CD4-positive, alpha-beta memory T cell (primary cell): ENCODE data around the gene ADAMTS19. TPM values are rescaled to one million over a fixed set of nuclear protein-coding genes. Genes with fewer than 3 reads are reported as not detected.

Experiments
- CTCF ChIA-PET: fragments of 350-600 bp; sonication (Branson Sonifier 250); formaldehyde crosslinking; loops from one replicate; lab custom pipeline; 2021; ENCODE audit warnings: inconsistent platforms; ENCODE audit not compliant: partially characterized antibody; lab: Charles Lee
- POLR2A ChIA-PET: fragments of 350-600 bp; sonication (Branson Sonifier 250); formaldehyde crosslinking; loops from one replicate; lab custom pipeline; 2021; ENCODE audit not compliant: partially characterized antibody; lab: Charles Lee
- DNase-seq, 5 donors: peaks; one replicate each; pipeline versions ENCODE4 v3.0.0 to v3.0.0-alpha.2; 2020 to 2022; ENCODE audit warnings: mixed read lengths in 1 of 5
- H3K27ac ChIP-seq: one replicate; pipeline ENCODE4 v1.7.0; 2013; ENCODE audit warnings: low read depth, low read length
- H3K27me3 ChIP-seq: 2 replicates; pipeline ENCODE4 v1.7.0; 2013; ENCODE audit warnings: mild to moderate bottlenecking, low read length, moderate library complexity; ENCODE audit not compliant: insufficient read depth
- H3K36me3 ChIP-seq: 2 replicates; pipeline ENCODE4 v1.7.0; 2013; ENCODE audit warnings: mild to moderate bottlenecking, low read length, moderate library complexity; ENCODE audit not compliant: insufficient read depth
- H3K4me1 ChIP-seq: 2 replicates; pipeline ENCODE4 v1.7.0; 2013; ENCODE audit warnings: mild to moderate bottlenecking, low read length, moderate library complexity; ENCODE audit not compliant: insufficient read depth
- H3K4me3 ChIP-seq, 2 donors: one replicate each; pipeline ENCODE4 v1.7.0; 2013; ENCODE audit warnings: low read length in 2 of 2, mild to moderate bottlenecking in 1 of 2
- H3K9me3 ChIP-seq, 2 donors: one replicate each; pipeline ENCODE4 v1.7.0; 2013; ENCODE audit warnings: low read length in 2 of 2, control low read depth in 1 of 2; ENCODE audit not compliant: control insufficient read depth in 1 of 2
- H3K27ac Mint-ChIP-seq, 7 donors: one replicate each; pipeline ENCODE4 v1.8.0; 2020 to 2021; ENCODE audit warnings: mixed read lengths in 7 of 7, mild to moderate bottlenecking in 6 of 7, inconsistent platforms in 3 of 7, moderate library complexity in 3 of 7
- H3K27me3 Mint-ChIP-seq, 2 donors: one replicate each; pipeline ENCODE4 v1.8.0; 2020 to 2021; ENCODE audit warnings: mixed read lengths in 2 of 2
- H3K36me3 Mint-ChIP-seq, 2 donors: one replicate each; pipeline ENCODE4 v1.8.0; 2020 to 2021; ENCODE audit warnings: mixed read lengths in 2 of 2, inconsistent platforms in 1 of 2, mild to moderate bottlenecking in 1 of 2
- H3K4me1 Mint-ChIP-seq, 4 donors: one replicate each; pipeline ENCODE4 v1.8.0; 2020 to 2021; ENCODE audit warnings: mixed read lengths in 4 of 4, mild to moderate bottlenecking in 1 of 4
- H3K4me3 Mint-ChIP-seq, 8 donors: one replicate each; pipeline ENCODE4 v1.8.0; 2020 to 2021; ENCODE audit warnings: mixed read lengths in 8 of 8, mild to moderate bottlenecking in 7 of 8, moderate library complexity in 6 of 8, inconsistent platforms in 3 of 8
- H3K9me3 Mint-ChIP-seq, 8 donors: one replicate each; pipeline ENCODE4 v1.8.0; 2020 to 2021; ENCODE audit warnings: mixed read lengths in 8 of 8, mild to moderate bottlenecking in 5 of 8, inconsistent platforms in 3 of 8, moderate library complexity in 1 of 8
- intact Hi-C: fragments of 100-400 bp; cut with micrococcal nuclease; formaldehyde crosslinking; loops from one replicate; pipeline ENCODE4 v1.15.1; 2023
- polyA plus RNA-seq, 2 donors: library from polyadenylated mRNA; unstranded; fragments of 300-500 nt; fragmentation: Illumina TruSeq; gene quantifications; one replicate each; pipeline ENCODE4 v1.2.3, GENCODE V29; 2021
- total RNA-seq, 2 experiments: library from RNA; stranded (reverse); gene quantifications; one replicate each; pipeline ENCODE4 v1.2.3, GENCODE V29; 2021

The ADAMTS19 gene, protein sequence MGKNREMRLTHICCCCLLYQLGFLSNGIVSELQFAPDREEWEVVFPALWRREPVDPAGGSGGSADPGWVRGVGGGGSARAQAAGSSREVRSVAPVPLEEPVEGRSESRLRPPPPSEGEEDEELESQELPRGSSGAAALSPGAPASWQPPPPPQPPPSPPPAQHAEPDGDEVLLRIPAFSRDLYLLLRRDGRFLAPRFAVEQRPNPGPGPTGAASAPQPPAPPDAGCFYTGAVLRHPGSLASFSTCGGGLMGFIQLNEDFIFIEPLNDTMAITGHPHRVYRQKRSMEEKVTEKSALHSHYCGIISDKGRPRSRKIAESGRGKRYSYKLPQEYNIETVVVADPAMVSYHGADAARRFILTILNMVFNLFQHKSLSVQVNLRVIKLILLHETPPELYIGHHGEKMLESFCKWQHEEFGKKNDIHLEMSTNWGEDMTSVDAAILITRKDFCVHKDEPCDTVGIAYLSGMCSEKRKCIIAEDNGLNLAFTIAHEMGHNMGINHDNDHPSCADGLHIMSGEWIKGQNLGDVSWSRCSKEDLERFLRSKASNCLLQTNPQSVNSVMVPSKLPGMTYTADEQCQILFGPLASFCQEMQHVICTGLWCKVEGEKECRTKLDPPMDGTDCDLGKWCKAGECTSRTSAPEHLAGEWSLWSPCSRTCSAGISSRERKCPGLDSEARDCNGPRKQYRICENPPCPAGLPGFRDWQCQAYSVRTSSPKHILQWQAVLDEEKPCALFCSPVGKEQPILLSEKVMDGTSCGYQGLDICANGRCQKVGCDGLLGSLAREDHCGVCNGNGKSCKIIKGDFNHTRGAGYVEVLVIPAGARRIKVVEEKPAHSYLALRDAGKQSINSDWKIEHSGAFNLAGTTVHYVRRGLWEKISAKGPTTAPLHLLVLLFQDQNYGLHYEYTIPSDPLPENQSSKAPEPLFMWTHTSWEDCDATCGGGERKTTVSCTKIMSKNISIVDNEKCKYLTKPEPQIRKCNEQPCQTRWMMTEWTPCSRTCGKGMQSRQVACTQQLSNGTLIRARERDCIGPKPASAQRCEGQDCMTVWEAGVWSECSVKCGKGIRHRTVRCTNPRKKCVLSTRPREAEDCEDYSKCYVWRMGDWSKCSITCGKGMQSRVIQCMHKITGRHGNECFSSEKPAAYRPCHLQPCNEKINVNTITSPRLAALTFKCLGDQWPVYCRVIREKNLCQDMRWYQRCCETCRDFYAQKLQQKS
- not detected for total RNA-seq
- polyA plus RNA-seq, result not detected

GRCh38 chr5:129459777-129460671 lies at the start of gene ADAMTS19:
ADAMTS19 (plus strand) TSS chr5:129460298; CDS start chr5:129460392, 94 bp downstream.
- Mint-ChIP-seq H3K36me3 (peaks cover 0 to 8% of the 10 kb centered on the region in 2 donors), H3K4me3 (peak within 1 kb of the TSS in 4 of 8 donors; percentile 26 to 58 (median 35)), H3K27ac (no peak within 1 kb of the TSS), H3K4me1 (peaks cover 6 to 15% (median 9%) of the 10 kb centered on the region in 4 donors), H3K27me3 (peaks cover 22 to 27% of the 10 kb centered on the region in 2 donors), H3K9me3 (peaks cover 0 to 9% (median 3%) of the 10 kb centered on the region in 8 donors)
- Histone ChIP-seq H3K27me3 (no peaks in the 10 kb centered on the region), H3K36me3 (no peaks in the 10 kb centered on the region), H3K27ac (no peak within 1 kb of the TSS), H3K4me3 (no peak within 1 kb of the TSS), H3K9me3 (no peaks in the 10 kb centered on the region), H3K4me1 (no peaks in the 10 kb centered on the region)
- intact Hi-C loops, result no loop called here
- POLR2A ChIA-PET, result no interaction called here
- DNase-seq, result no peak
- CTCF ChIA-PET, result no interaction called here

DNA sequence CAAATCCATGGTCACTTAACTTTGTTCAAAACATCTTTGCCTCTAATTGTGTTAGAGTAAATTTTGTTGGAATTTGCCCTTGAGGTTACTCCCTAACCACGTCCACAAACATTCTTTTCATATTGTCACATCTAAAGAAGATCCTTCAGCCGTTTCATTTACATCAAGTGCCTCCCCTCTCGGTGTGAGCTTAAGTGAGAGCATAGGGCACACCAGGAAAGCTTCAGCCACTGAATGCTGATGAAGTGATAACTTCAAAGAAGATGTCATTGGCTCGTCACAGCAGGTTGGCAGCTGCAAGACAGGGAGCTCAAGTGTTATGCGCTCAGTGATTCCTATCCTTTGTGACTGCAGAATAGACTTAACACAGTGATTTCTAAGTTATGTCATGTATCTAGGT lies 49.6 kb upstream of the ADAMTS19 start:
- peaks cover 3 to 24% (median 10%) of the 10 kb centered on the region in 8 donors for H3K9me3 Mint-ChIP-seq
- Histone ChIP-seq H3K36me3 (no peaks in the 10 kb centered on the region), H3K27ac (no peak overlapping the region), H3K4me1 (no peaks in the 10 kb centered on the region), H3K4me3 (no peak overlapping the region), H3K27me3 (no peaks in the 10 kb centered on the region), H3K9me3 (no peaks in the 10 kb centered on the region)
- no peaks in the 10 kb centered on the region for H3K36me3 Mint-ChIP-seq
- POLR2A ChIA-PET, result no interaction called here
- DNase-seq, result no peak
- H3K27me3 Mint-ChIP-seq, result no peaks in the 10 kb centered on the region
- H3K4me3 Mint-ChIP-seq, result no peak overlapping the region
- intact Hi-C loops, result no loop called here
- H3K27ac Mint-ChIP-seq, result no peak overlapping the region
- CTCF ChIA-PET, result no interaction called here
- H3K4me1 Mint-ChIP-seq, result no peaks in the 10 kb centered on the region

- Histone ChIP-seq H3K9me3 (no peaks in the 10 kb centered on the region), H3K4me1 (no peaks in the 10 kb centered on the region), H3K4me3 (no peak overlapping the region), H3K27me3 (no peaks in the 10 kb centered on the region), H3K27ac (no peak overlapping the region), H3K36me3 (no peaks in the 10 kb centered on the region)
- no peaks in the 10 kb centered on the region for H3K4me1 Mint-ChIP-seq
- H3K27ac Mint-ChIP-seq, result no peak overlapping the region
- H3K36me3 Mint-ChIP-seq, result no peaks in the 10 kb centered on the region
- peaks cover 3 to 29% (median 13%) of the 10 kb centered on the region in 8 donors for H3K9me3 Mint-ChIP-seq
- no peak overlapping the region for H3K4me3 Mint-ChIP-seq
- H3K27me3 Mint-ChIP-seq, result no peaks in the 10 kb centered on the region
- intact Hi-C loops, result no loop called here
- ChIA-PET POLR2A (no interaction called here), CTCF (no interaction called here)
- DNase-seq, result no peak
Measured at GRCh38 chr5:129412721-129413120, 47.4 kb upstream of the ADAMTS19 start.

DNA sequence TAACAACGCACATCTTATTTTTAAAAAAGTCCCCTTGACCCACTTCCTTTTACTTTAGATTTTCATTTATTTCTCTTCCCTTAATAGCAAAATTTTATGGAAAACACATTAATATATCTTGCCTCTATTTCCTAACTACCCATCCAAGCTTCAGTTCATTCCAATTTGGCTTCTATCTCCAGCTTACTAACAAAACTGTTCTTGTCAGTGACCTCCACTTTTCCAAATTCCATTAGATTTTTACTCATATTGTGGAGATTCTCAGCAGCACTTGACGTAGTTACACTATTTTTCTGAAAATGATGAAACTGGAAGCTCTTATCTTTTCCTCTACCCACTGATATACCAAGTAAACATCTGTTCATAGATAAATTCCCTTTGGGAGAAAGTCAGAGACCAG lies 46.5 kb upstream of the ADAMTS19 start:
- no peaks in the 10 kb centered on the region for H3K27me3 ChIP-seq
- no peaks in the 10 kb centered on the region for H3K4me1 Mint-ChIP-seq
- H3K27ac ChIP-seq, result no peak overlapping the region
- no peak overlapping the region for H3K4me3 ChIP-seq
- intact Hi-C loops, result no loop called here
- no peak for DNase-seq
- no peak overlapping the region for H3K4me3 Mint-ChIP-seq
- no peaks in the 10 kb centered on the region for H3K4me1 ChIP-seq
- ChIA-PET POLR2A (no interaction called here), CTCF (no interaction called here)
- H3K36me3 Mint-ChIP-seq, result no peaks in the 10 kb centered on the region
- H3K27ac Mint-ChIP-seq, result no peak overlapping the region
- H3K9me3 ChIP-seq, result no peaks in the 10 kb centered on the region
- no peaks in the 10 kb centered on the region for H3K27me3 Mint-ChIP-seq
- H3K9me3 Mint-ChIP-seq, result peaks cover 3 to 29% (median 13%) of the 10 kb centered on the region in 8 donors
- no peaks in the 10 kb centered on the region for H3K36me3 ChIP-seq

DNA sequence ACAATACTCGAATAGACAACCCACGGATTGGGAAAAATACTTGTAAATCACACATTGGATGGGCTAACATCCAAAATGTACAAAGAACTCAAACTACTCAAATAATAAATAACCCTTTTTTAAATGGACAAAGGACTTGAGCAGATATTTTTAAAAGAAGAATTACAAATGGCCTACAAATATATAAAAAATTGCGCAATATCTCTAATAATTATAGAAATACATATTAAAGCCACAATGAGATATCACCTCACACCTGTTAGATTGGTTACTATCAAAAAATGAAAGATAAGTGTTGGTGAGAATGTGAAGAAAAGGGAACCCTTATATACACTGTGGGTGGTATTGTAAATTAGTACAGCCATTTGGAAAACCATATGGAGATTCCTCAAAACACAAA lies 40.8 kb upstream of the ADAMTS19 start:
- Mint-ChIP-seq H3K27me3 (no peaks in the 10 kb centered on the region), H3K27ac (no peak overlapping the region), H3K4me1 (no peaks in the 10 kb centered on the region), H3K9me3 (peaks cover 0 to 24% (median 6%) of the 10 kb centered on the region in 8 donors), H3K36me3 (no peaks in the 10 kb centered on the region), H3K4me3 (no peak overlapping the region)
- Histone ChIP-seq H3K4me1 (no peaks in the 10 kb centered on the region), H3K27ac (no peak overlapping the region), H3K9me3 (no peaks in the 10 kb centered on the region), H3K4me3 (no peak overlapping the region), H3K36me3 (no peaks in the 10 kb centered on the region), H3K27me3 (no peaks in the 10 kb centered on the region)
- intact Hi-C loops, result no loop called here
- ChIA-PET CTCF (interaction anchor here (0.6 kb wide), 1 partner anchor 66 kb away, joined by 3 read pairs; no protein-coding TSS in a partner anchor), POLR2A (no interaction called here)
- no peak for DNase-seq

- H3K9me3 ChIP-seq, result no peaks in the 10 kb centered on the region
- POLR2A ChIA-PET, result no interaction called here
- Mint-ChIP-seq H3K27ac (no peak overlapping the region), H3K27me3 (no peaks in the 10 kb centered on the region), H3K36me3 (no peaks in the 10 kb centered on the region), H3K4me1 (no peaks in the 10 kb centered on the region), H3K4me3 (no peak overlapping the region), H3K9me3 (peaks cover 0 to 4% (median 0%) of the 10 kb centered on the region in 8 donors)
- H3K36me3 ChIP-seq, result no peaks in the 10 kb centered on the region
- H3K4me3 ChIP-seq, result no peak overlapping the region
- H3K27me3 ChIP-seq, result no peaks in the 10 kb centered on the region
- CTCF ChIA-PET, result no interaction called here
- H3K27ac ChIP-seq, result no peak overlapping the region
- intact Hi-C loops, result no loop called here
- no peak for DNase-seq
- H3K4me1 ChIP-seq, result no peaks in the 10 kb centered on the region
Measured at GRCh38 chr5:129425031-129425430, 35.1 kb upstream of the ADAMTS19 start.
